Ramos (cell line): ENCODE data around the gene KCNQ4.

Experiments used
- in situ Hi-C: fragments of 300-500 bp; cut with MboI; formaldehyde crosslinking; loops from one replicate; pipeline ENCODE4 v1.14.3; 2022; ENCODE audit warnings: low sequenced_read_pairs; ENCODE audit not compliant: unreplicated experiment

Gene KCNQ4

DNA sequence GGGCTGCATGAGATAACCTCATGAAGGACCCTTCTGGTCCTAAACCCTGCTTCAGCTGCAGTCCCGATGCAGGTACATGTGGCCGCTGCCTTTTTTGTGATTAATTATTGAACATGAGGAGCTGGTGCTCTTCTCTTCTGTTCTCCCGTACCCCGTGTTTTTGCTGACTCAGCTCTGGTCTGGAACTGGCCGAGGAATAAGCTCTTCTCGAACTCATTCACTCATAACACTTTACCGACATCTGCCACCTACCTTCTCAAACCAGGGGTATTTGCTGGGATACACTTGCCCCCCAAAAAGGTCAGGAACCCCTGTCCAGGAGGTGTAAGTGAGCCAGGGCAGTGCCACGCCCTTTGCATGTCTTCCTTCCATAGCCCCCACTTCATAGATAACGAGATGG lies 31.8 kb downstream of the KCNQ4 start:
- in situ Hi-C loops, result no loop called here

DNA sequence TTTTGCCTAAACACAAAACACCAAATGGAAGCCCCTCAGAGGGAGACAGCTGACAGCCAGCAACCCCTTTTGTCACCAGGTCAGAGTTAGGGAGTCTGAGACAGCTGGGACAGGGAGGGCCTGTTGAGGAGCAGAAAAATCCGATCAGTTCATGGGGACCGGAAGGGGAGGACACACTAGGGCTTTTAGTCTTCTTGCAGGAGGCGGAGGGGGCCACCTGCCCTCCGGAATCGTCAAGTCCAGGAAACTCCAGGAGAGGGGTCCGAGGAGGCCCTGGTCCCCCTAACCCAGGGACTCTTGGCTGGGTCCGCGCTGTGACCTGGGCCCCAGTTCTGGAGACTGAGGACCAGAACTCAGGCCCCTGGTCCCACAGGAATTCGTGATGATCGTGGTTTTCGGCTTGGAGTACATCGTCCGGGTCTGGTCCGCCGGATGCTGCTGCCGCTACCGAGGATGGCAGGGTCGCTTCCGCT lies 34.2 kb downstream of the KCNQ4 start:
- in situ Hi-C loops, result no loop called here

DNA sequence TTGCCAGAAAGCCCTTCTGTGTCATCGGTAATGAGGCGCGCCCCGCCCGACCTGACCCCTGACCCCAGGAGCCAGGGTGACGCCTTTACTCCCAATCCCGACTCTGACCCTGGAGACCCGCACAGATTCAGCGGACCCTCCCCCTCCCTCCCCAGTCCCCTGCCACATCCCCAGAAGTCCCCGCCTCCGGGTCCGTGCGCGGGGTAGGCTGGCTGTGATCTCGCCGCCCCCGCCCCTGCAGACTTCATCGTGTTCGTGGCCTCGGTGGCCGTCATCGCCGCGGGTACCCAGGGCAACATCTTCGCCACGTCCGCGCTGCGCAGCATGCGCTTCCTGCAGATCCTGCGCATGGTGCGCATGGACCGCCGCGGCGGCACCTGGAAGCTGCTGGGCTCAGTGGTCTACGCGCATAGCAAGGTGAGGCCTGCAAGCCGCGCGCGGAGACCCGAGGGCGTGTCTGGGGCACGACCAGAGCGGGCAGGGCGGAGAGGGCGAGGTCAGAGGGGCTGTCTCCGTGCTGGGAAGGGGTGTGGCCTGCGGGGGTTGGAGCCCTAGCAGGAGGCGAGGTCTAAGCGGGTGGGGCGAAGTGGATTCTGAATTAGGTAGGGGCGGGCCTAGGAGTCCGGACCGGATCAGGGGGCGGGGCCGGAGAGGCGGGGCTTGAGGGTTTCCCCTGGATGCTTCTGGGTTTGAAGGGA lies 34.8 kb downstream of the KCNQ4 start:
- in situ Hi-C loops, result no loop called here

- in situ Hi-C loops, result no loop called here
Observed at GRCh38 chr1:40819101-40819500, 35.5 kb downstream of the KCNQ4 start.

DNA sequence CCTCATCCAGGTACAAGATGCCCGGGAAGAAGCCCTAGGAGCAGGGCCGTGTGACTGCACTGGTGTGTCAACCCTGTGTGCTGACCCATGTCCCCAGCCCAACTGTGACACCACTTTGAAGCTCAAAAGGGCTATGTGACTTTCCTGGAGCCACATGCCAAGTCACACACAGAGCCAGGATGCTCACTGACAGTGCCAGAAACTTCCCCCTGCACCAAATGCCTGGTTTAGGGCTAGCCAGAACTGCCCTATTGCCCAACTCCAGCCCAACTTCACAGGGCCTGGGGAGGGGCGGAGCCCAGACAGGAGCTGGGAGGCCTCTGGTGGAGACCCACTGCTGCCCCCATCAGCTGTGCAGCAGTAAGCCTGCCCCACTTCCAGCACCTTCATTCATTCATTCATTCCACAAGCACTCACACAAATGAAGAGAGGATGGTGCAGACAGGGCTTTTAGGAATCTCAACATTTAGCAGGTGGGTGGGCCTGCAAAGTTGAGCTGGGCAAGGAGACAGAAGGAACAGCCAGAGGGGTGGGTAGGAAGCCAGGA lies 36.7 kb downstream of the KCNQ4 start:
- in situ Hi-C loops, result no loop called here

- in situ Hi-C loops, result no loop called here
Observed at GRCh38 chr1:40820911-40821693, 37.5 kb downstream of the KCNQ4 start.

GRCh38 chr1:40822890-40823289 lies 39.3 kb downstream of the KCNQ4 start:
- in situ Hi-C loops, result no loop called here

DNA sequence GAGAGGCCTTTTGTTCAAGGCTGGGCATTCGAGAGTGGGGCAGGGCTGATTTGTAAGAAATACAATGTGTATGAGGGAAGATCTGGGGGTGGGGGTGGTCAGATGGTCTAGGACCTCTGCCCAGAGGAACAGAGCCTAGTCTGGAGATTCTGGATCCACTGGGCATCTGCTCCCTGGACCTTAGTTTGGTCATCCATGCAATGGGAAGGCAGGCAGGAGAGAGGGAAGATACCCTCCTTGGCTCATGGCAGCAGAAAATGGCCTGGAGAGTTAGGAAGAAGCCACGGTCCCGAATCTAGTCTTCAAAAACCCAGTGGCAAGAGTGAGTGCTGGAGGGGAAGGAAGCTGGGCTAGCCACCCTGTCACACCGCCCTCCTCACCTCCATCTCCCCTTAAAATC lies 39.8 kb downstream of the KCNQ4 start:
- in situ Hi-C loops, result no loop called here

DNA sequence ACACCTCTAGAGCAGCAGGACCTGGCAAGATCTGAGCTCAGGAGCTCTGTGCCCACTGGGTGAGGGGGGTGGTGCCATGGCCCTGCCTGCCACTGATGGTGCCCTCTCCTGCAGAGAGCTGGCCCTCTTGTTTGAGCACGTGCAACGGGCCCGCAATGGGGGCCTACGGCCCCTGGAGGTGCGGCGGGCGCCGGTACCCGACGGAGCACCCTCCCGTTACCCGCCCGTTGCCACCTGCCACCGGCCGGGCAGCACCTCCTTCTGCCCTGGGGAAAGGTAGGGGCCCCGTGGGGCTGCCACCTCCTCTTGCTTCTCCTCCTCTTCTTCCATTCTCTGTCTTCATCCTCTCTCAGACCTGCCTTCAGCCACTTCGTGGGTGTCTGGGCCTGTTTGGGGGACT lies 40.4 kb downstream of the KCNQ4 start:
- in situ Hi-C loops, result no loop called here

DNA sequence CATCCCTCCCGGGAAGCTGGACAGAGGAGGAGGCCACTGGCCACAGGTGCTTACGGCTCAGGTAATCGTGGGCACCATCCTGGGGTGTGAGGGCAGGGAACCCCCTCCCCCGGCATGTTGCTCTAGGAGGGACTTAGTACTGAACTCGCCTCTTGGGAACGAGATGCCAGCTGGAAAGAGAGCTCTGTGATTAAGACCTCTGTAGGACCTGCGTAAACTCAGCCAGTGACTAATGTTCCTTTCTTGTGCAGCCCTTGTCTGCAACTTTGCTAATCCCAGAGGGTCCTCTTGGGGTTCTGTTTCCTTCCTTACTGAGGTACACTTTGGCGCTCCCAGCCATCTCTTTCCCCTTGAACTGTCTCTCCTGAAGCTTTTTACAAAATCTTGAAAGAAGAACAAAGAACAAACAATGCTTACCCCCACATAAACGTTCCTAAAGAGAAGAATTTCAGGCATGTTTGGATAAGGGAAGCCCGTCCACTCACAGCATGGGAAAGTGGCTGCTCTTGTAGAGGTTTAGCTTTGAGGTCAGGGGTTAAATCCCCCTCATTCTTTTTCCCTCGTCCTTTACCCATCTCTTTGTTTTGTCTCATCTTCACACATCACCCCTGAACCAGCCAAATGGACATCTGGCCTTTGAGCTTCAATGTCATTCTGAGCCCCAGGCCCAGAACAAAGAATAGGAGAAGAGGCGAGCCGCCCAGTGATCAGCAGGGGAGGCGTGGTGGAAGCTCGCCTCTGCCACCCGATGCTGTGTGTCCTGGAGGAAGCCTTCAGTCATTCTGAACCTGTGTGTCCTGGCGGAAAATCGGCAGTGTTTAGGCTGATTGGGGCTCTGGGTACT lies 41.2 kb downstream of the KCNQ4 start:
- in situ Hi-C loops, result no loop called here

DNA sequence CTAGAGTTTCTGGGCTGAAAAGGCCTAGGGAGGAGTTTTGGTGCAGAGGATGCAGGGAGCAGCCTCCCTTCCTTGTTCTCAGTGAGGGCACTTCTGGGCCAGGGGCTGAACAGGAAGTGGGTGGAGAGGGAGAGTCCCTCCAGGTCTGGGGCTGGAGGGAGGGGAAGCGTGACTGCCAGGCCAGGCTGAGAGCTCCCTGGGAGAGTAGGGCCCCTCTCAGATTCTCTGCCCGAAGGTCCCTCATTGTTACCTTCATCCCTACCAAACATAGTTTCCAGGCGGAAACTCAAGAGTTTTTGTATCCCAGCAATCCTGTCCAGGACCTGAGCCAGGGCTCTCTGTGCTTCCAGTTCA lies 41.8 kb downstream of the KCNQ4 start:
- in situ Hi-C loops, result no loop called here

GRCh38 chr1:40825996-40826395 lies 42.4 kb downstream of the KCNQ4 start:
- in situ Hi-C loops, result no loop called here

GRCh38 chr1:40829631-40830245 lies 46.2 kb downstream of the KCNQ4 start:
- in situ Hi-C loops, result no loop called here

DNA sequence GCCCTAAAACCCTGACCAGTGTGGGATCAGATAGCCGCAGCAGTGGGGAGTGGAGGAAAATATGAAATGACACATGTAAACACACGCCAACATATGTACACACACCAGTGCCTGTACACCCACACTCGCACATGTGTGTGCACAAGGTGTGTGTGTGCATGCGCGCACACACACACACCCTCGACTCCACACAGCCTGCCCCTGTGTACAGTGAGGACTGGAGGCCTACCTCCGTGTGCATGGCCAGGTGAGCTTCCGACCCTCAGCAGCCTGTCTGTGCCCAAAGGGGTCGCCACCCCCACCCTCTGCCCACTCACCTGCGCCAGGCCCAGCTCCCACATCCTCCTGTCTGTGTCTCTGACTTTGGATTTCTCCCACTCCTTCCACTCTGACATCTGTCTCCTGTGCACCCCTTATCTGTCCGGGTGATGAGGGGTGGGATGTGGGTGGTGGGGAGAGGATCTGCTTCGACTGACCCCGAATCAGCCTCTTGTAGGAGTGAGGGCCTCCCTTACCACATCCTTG lies 46.9 kb downstream of the KCNQ4 start:
- in situ Hi-C loops, result no loop called here

- in situ Hi-C loops, result no loop called here
Observed at GRCh38 chr1:40831001-40831732, 47.6 kb downstream of the KCNQ4 start.

GRCh38 chr1:40833979-40834378 lies 50.4 kb downstream of the KCNQ4 start:
- in situ Hi-C loops, result no loop called here

GRCh38 chr1:40834968-40835545 lies 51.5 kb downstream of the KCNQ4 start:
- in situ Hi-C loops, result no loop called here

GRCh38 chr1:40836283-40836682 lies 52.7 kb downstream of the KCNQ4 start:
- in situ Hi-C loops, result no loop called here

DNA sequence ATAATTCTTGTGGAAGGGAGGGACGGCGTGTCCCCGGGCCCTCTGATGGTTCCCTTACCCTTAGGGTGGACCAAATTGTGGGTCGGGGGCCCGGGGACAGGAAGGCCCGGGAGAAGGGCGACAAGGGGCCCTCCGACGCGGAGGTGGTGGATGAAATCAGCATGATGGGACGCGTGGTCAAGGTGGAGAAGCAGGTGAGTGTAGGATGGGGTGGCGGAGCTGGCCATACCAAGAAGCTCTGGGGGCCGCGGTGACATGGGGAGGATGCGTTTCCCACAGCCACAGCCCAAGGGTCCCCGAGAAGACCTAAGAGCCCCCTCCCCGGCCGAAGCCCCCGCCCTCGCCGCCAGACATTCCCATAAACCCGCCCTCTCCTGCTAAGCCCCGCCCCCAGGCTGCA lies 54.0 kb downstream of the KCNQ4 start:
- in situ Hi-C loops, result no loop called here
